Vagina (tissue), 2 donors: Measurements from ENCODE around the gene PPP4R4. TPM values are rescaled to one million over a fixed set of nuclear protein-coding genes. Genes with fewer than 3 reads are reported as not detected.
A peak's percentile ranks its signal among the peaks of the same experiment; 100 is the strongest.

ENCODE experiments used
- DNase-seq, 2 donors: peaks; one replicate each; pipeline ENCODE4 v3.0.0-alpha.2; 2017; ENCODE audit errors: extremely low spot score in 2 of 2
- H3K27ac ChIP-seq: fragments of 200-600 bp; sonication (generic); one replicate; pipeline ENCODE4 v1.5.1; 2019
- H3K27me3 ChIP-seq: fragments of 200-600 bp; sonication (generic); one replicate; pipeline ENCODE4 v1.5.1; 2019
- H3K36me3 ChIP-seq, 2 donors: fragments of 200-600 bp; sonication (generic); one replicate each; pipeline ENCODE4 v1.5.1; 2017 to 2019
- H3K4me1 ChIP-seq: fragments of 200-600 bp; sonication (generic); one replicate; pipeline ENCODE4 v1.5.1; 2019
- H3K4me3 ChIP-seq, 2 donors: fragments of 200-600 bp; sonication (generic); 1 replicate in 1 of 2; 2 replicates in 1 of 2; pipeline ENCODE4 v1.5.1; 2016 to 2019
- H3K9me3 ChIP-seq: fragments of 200-600 bp; sonication (generic); one replicate; pipeline ENCODE4 v1.5.1; 2019
- CTCF ChIP-seq, 3 experiments: fragments of 450-650 bp in 2 of 3; fragments of 200-600 bp in 1 of 3; sonication (generic) in 1 of 3; IDR thresholded peaks; one replicate each; pipeline ENCODE4 v1.5.1; 2017 to 2019; ENCODE audit warnings: antibody characterized with exemption in 3 of 3, mild to moderate bottlenecking in 2 of 3, moderate library complexity in 2 of 3
- POLR2A ChIP-seq, 2 donors: fragments of 450-650 bp; IDR thresholded peaks; one replicate each; pipeline ENCODE4 v1.6.1; 2017; ENCODE audit warnings: antibody characterized with exemption in 2 of 2, mild to moderate bottlenecking in 2 of 2, moderate library complexity in 2 of 2
- POLR2AphosphoS5 ChIP-seq, 2 donors: sonication (generic); formaldehyde crosslinking; IDR thresholded peaks; one replicate each; pipeline ENCODE4 v1.9.0; 2017; ENCODE audit warnings: antibody characterized with exemption in 2 of 2, mild to moderate bottlenecking in 2 of 2, low read depth in 1 of 2; ENCODE audit not compliant: insufficient read depth in 1 of 2
- intact Hi-C: fragments of 100-400 bp; cut with DNase I; formaldehyde crosslinking; loops from one replicate; pipeline ENCODE4 v1.15.1; 2023
- total RNA-seq: library from RNA; depleted of rRNA; stranded (reverse); fragments of >200 nt; gene quantifications from one replicate; pipeline ENCODE4 v1.2.3, GENCODE V29; 2016

The PPP4R4 gene
- total RNA-seq, 1 donor from 2014 or later: 6.1 TPM

- intact Hi-C loops: no loop called here
- H3K4me1 ChIP-seq: peaks cover 13% of the 10 kb centered on the region
- peak; percentile 49 to 60 for DNase-seq
- no peaks in the 10 kb centered on the region for H3K36me3 ChIP-seq
- no peak for TF ChIP-seq POLR2A (IDR thresholded peaks at IDR 0.05)
- no peak for TF ChIP-seq CTCF (IDR thresholded peaks at IDR 0.05)
- TF ChIP-seq POLR2AphosphoS5 (IDR thresholded peaks at IDR 0.05; ENCODE audit: insufficient read depth in 1 of 2, low read depth in 1 of 2): no peak
- H3K4me3 ChIP-seq: no peak overlapping the region
- no peaks in the 10 kb centered on the region for H3K27me3 ChIP-seq
- no peaks in the 10 kb centered on the region for H3K9me3 ChIP-seq
- H3K27ac ChIP-seq: no peak overlapping the region
Observed at GRCh38 chr14:94126800-94127199, 47.3 kb upstream of the PPP4R4 start.

- Histone ChIP-seq H3K4me3 (no peak overlapping the region), H3K36me3 (no peaks in the 10 kb centered on the region), H3K4me1 (peaks cover 13% of the 10 kb centered on the region), H3K27ac (no peak overlapping the region), H3K9me3 (no peaks in the 10 kb centered on the region), H3K27me3 (no peaks in the 10 kb centered on the region)
- intact Hi-C loops: no loop called here
- TF ChIP-seq POLR2AphosphoS5 (IDR thresholded peaks at IDR 0.05; ENCODE audit: insufficient read depth in 1 of 2, low read depth in 1 of 2): no peak
- no peak for TF ChIP-seq POLR2A (IDR thresholded peaks at IDR 0.05)
- TF ChIP-seq CTCF (IDR thresholded peaks at IDR 0.05): no peak
- peak in 1 of 2 donors; percentile 61 for DNase-seq
Observed at GRCh38 chr14:94127330-94127729, 46.8 kb upstream of the PPP4R4 start.

GRCh38 chr14:94128216-94128839 lies 45.8 kb upstream of the PPP4R4 start:
- H3K9me3 ChIP-seq: no peaks in the 10 kb centered on the region
- H3K4me3 ChIP-seq: peak overlapping the region; percentile 43 to 72
- H3K36me3 ChIP-seq: no peaks in the 10 kb centered on the region
- DNase-seq: peak in 1 of 2 donors; percentile 82
- H3K4me1 ChIP-seq: peaks cover 13% of the 10 kb centered on the region
- intact Hi-C loops: no loop called here
- no peak for TF ChIP-seq CTCF (IDR thresholded peaks at IDR 0.05)
- no peak for TF ChIP-seq POLR2AphosphoS5 (IDR thresholded peaks at IDR 0.05; ENCODE audit: insufficient read depth in 1 of 2, low read depth in 1 of 2)
- no peak for TF ChIP-seq POLR2A (IDR thresholded peaks at IDR 0.05)
- H3K27me3 ChIP-seq: no peaks in the 10 kb centered on the region
- H3K27ac ChIP-seq: peak overlapping the region; percentile 88

GRCh38 chr14:94129111-94129757 lies 44.9 kb upstream of the PPP4R4 start, which contains the start of gene IFI27L2:
Gene IFI27L2, minus strand, starts transcription at chr14:94129604. Its CDS starts 40 bp downstream, at chr14:94129564.
- Histone ChIP-seq H3K27ac (peak within 1 kb of the TSS; percentile 88), H3K4me1 (peaks cover 13% of the 10 kb centered on the region)
- intact Hi-C loops: no loop called here

More at GRCh38 chr14:94129111-94129757, 44.9 kb upstream of the PPP4R4 start, which contains the start of gene IFI27L2:
- Histone ChIP-seq H3K36me3 (no peaks in the 10 kb centered on the region), H3K4me3 (peak within 1 kb of the TSS; percentile 43 to 72), H3K27me3 (no peaks in the 10 kb centered on the region), H3K9me3 (no peaks in the 10 kb centered on the region)
- TF ChIP-seq CTCF (IDR thresholded peaks at IDR 0.05): peak in 2 of 3 experiments; percentile 12 to 28
- peak in 1 of 2 donors; percentile 39 for TF ChIP-seq POLR2A (IDR thresholded peaks at IDR 0.05)
- TF ChIP-seq POLR2AphosphoS5 (IDR thresholded peaks at IDR 0.05; ENCODE audit: insufficient read depth in 1 of 2, low read depth in 1 of 2): peak in 1 of 2 donors; percentile 73
- peak in 1 of 2 donors; percentile 96 for DNase-seq
